ENCODE measurements around the gene SMOC1. TPM values are rescaled to one million over a fixed set of nuclear protein-coding genes. Genes with fewer than 3 reads are reported as not detected.

SMOC1 gene
- total RNA-seq, 1 donor from 2014 or later: 0.90 TPM

GRCh38 chr14:70033116-70033515 lies 153.9 kb downstream of the SMOC1 start:
- no peak for DNase-seq (ENCODE audit: low read depth in 2 of 2)

GRCh38 chr14:70033561-70033960 lies 154.3 kb downstream of the SMOC1 start:
- no peak for DNase-seq (ENCODE audit: low read depth in 2 of 2)

GRCh38 chr14:70034257-70034656 lies 155.0 kb downstream of the SMOC1 start:
- no peak for DNase-seq (ENCODE audit: low read depth in 2 of 2)

GRCh38 chr14:70036665-70037064 lies 157.4 kb downstream of the SMOC1 start:
- DNase-seq (ENCODE audit: low read depth in 2 of 2): no peak

- DNase-seq (ENCODE audit: low read depth in 2 of 2): no peak
These were observed 163.8 kb downstream of the SMOC1 start for GRCh38 chr14:70043001-70043400.

GRCh38 chr14:70045310-70045709 lies 166.1 kb downstream of the SMOC1 start:
- no peak for DNase-seq (ENCODE audit: low read depth in 2 of 2)

- peak; percentile 33 to 73 for DNase-seq (ENCODE audit: low read depth in 2 of 2)
These were observed 166.8 kb downstream of the SMOC1 start for GRCh38 chr14:70045844-70046535.

- no peak for DNase-seq (ENCODE audit: low read depth in 2 of 2)
These were observed 168.5 kb downstream of the SMOC1 start for GRCh38 chr14:70047598-70048312.

- DNase-seq (ENCODE audit: low read depth in 2 of 2): no peak
These were observed 169.1 kb downstream of the SMOC1 start for GRCh38 chr14:70048313-70048654.

GRCh38 chr14:70049605-70050004 lies 170.4 kb downstream of the SMOC1 start:
- DNase-seq (ENCODE audit: low read depth in 2 of 2): no peak

- no peak for DNase-seq (ENCODE audit: low read depth in 2 of 2)
These were observed 170.9 kb downstream of the SMOC1 start for GRCh38 chr14:70050136-70050535.

- DNase-seq (ENCODE audit: low read depth in 2 of 2): peak in 1 of 2 donors; percentile 21
These were observed 173.8 kb downstream of the SMOC1 start for GRCh38 chr14:70052990-70053389.

GRCh38 chr14:70057519-70058136 lies 178.4 kb downstream of the SMOC1 start:
- DNase-seq (ENCODE audit: low read depth in 2 of 2): no peak

- no peak for DNase-seq (ENCODE audit: low read depth in 2 of 2)
These were observed 180.3 kb downstream of the SMOC1 start for GRCh38 chr14:70059545-70059944.

- DNase-seq (ENCODE audit: low read depth in 2 of 2): no peak
These were observed 181.9 kb downstream of the SMOC1 start for GRCh38 chr14:70061108-70061507.

GRCh38 chr14:70064136-70064865 lies 185.1 kb downstream of the SMOC1 start:
- no peak for DNase-seq (ENCODE audit: low read depth in 2 of 2)

- no peak for DNase-seq (ENCODE audit: low read depth in 2 of 2)
These were observed 188.6 kb downstream of the SMOC1 start for GRCh38 chr14:70067810-70068209.

- DNase-seq (ENCODE audit: low read depth in 2 of 2): no peak
These were observed 190.0 kb downstream of the SMOC1 start for GRCh38 chr14:70069186-70069585.

- DNase-seq (ENCODE audit: low read depth in 2 of 2): peak; percentile 52 to 70
These were observed 194.8 kb downstream of the SMOC1 start for GRCh38 chr14:70073924-70074566.

GRCh38 chr14:70077005-70077404 lies 197.8 kb downstream of the SMOC1 start:
- DNase-seq (ENCODE audit: low read depth in 2 of 2): no peak

- no peak for DNase-seq (ENCODE audit: low read depth in 2 of 2)
These were observed 198.5 kb downstream of the SMOC1 start for GRCh38 chr14:70077720-70078119.

GRCh38 chr14:70078329-70078728 lies 199.1 kb downstream of the SMOC1 start:
- no peak for DNase-seq (ENCODE audit: low read depth in 2 of 2)
